ACHN (cell line): ENCODE results near the gene SPZ1.
"Not testable (repeated sequence)": the region's sequence is repeated elsewhere in the genome, so short reads cannot be mapped to it uniquely, and the experiment has no call there.

Experiments used
- DNase-seq: peaks from one replicate; pipeline ENCODE4 v3.0.0-alpha.2; 2015
- in situ Hi-C: cut with HindIII; loops from 2 replicates; pipeline ENCODE4 v1.10.0; 2017; ENCODE audit warnings: low sequenced_read_pairs, low pct_ligation_motif_present, low pct_unique_long_range_greater_than_20kb

The SPZ1 gene

GRCh38 chr5:80318212-80318611 is 1.6 kb upstream of the SPZ1 start:
- in situ Hi-C loops: no loop called here
- no peak for DNase-seq

- in situ Hi-C loops: no loop called here
- no peak for DNase-seq
These were observed 5.1 kb downstream of the SPZ1 start for GRCh38 chr5:80324912-80325311.

GRCh38 chr5:80326468-80326867 is 6.7 kb downstream of the SPZ1 start:
- in situ Hi-C loops: no loop called here
- DNase-seq: no peak

GRCh38 chr5:80337379-80337778 is 17.6 kb downstream of the SPZ1 start:
- DNase-seq: no peak
- in situ Hi-C loops: no loop called here

- DNase-seq: no peak
- in situ Hi-C loops: no loop called here
These were observed 19.3 kb downstream of the SPZ1 start for GRCh38 chr5:80339116-80339515.

GRCh38 chr5:80341016-80341775 is 21.4 kb downstream of the SPZ1 start:
- no peak for DNase-seq

GRCh38 chr5:80343067-80343466 is 23.3 kb downstream of the SPZ1 start:
- in situ Hi-C loops: no loop called here
- DNase-seq: no peak

More at GRCh38 chr5:80341016-80341775, 21.4 kb downstream of the SPZ1 start:
- in situ Hi-C loops: no loop called here

GRCh38 chr5:80346055-80346454 is 26.3 kb downstream of the SPZ1 start:
- in situ Hi-C loops: no loop called here
- peak; percentile 36 for DNase-seq

GRCh38 chr5:80348171-80348570 is 28.4 kb downstream of the SPZ1 start:
- in situ Hi-C loops: no loop called here
- no peak for DNase-seq

GRCh38 chr5:80351019-80351418 is 31.2 kb downstream of the SPZ1 start:
- in situ Hi-C loops, DNase-seq: not testable (repeated sequence)

- DNase-seq: no peak
- in situ Hi-C loops: no loop called here
These were observed 35.9 kb downstream of the SPZ1 start for GRCh38 chr5:80355686-80356085.

GRCh38 chr5:80357671-80358070 is 37.9 kb downstream of the SPZ1 start:
- no peak for DNase-seq
- in situ Hi-C loops: no loop called here

GRCh38 chr5:80360914-80361444 is 41.2 kb downstream of the SPZ1 start:
- no peak for DNase-seq
- in situ Hi-C loops: no loop called here

GRCh38 chr5:80364892-80365291 is 45.1 kb downstream of the SPZ1 start:
- DNase-seq: no peak
- in situ Hi-C loops: no loop called here

- in situ Hi-C loops: no loop called here
- no peak for DNase-seq
These were observed 49.1 kb downstream of the SPZ1 start for GRCh38 chr5:80368661-80369480.

- DNase-seq: no peak
These were observed 49.7 kb downstream of the SPZ1 start for GRCh38 chr5:80369521-80369920.

GRCh38 chr5:80370390-80370789 is 50.6 kb downstream of the SPZ1 start:
- in situ Hi-C loops: no loop called here
- DNase-seq: no peak

More at GRCh38 chr5:80369521-80369920, 49.7 kb downstream of the SPZ1 start:
- in situ Hi-C loops: no loop called here
